ENCODE results near the gene MBOAT2.

DNA sequence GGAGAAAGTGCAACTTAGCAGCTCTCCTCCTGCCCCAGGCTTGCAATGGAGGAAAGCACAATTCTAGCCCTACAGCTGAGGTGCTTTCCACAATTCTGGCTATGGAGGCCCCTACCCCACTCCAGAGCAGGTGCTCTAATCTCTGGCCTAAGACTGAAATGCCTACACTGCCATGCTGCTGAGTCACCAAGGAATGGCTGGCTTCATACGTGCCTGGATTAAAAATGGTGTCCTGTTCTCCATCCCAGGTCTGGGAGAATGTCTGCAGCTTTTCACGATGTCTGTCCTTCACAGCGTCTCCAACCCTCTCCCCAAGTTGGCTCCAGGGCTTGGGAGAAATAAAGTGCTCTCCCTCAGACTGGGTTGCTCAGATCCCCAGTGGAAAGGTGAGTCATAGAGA, 48.5 kb downstream of the MBOAT2 start:
- TF ChIP-seq POLR2A (IDR thresholded peaks at IDR 0.05) (no peak), CTCF (IDR thresholded peaks at IDR 0.05) (no peak)
